Epithelial cell of proximal tubule (primary cell): ENCODE results near the gene GOLGA8S. TPM values are rescaled to one million over a fixed set of nuclear protein-coding genes. Genes with fewer than 3 reads are reported as not detected.
"Not testable (repeated sequence)": the region's sequence is repeated elsewhere in the genome, so short reads cannot be mapped to it uniquely, and the experiment has no call there.

Experiments
- DNase-seq: peaks from one replicate; pipeline ENCODE4 v3.0.0-alpha.2; 2011; ENCODE audit warnings: low read depth
- H3K4me3 ChIP-seq: 2 replicates; pipeline ENCODE4 v1.5.1; 2011; ENCODE audit warnings: low read depth, mild to moderate bottlenecking, low read length
- total RNA-seq: library from RNA; depleted of rRNA; stranded (reverse); fragments of >200 nt; gene quantifications from 2 replicates; pipeline ENCODE4 v1.2.3, GENCODE V29; 2015
- TF ChIP-seq, protein P1 (sequence below): conservative IDR thresholded peaks from 2 replicates; pipeline ENCODE4 v1.5.1; 2012; ENCODE audit warnings: low read depth, mild to moderate bottlenecking, low read length

GOLGA8S gene
- total RNA-seq, 1 donor from 2014 or later: not detected

DNA sequence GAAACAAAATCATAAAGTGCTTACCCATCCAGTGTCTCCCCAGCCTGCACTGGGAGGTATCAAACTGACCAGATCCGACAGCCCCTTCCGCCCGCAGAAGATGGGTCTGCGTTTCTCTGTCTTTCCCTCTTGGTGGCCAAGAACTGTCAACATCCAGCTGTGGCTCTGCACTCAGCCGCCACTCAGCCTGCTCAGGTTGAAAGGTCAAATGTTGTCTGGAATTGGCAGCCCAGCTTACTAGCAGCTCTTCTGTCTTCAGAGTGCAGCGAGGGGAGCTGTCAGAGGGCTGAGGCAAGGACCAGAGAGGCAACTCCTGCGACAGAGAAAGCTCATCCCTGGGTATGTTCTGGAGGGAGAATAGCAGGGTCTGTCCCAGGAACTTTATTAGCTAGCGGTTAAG, 47.1 kb downstream of the GOLGA8S start:
- TF ChIP-seq, protein P1, sequence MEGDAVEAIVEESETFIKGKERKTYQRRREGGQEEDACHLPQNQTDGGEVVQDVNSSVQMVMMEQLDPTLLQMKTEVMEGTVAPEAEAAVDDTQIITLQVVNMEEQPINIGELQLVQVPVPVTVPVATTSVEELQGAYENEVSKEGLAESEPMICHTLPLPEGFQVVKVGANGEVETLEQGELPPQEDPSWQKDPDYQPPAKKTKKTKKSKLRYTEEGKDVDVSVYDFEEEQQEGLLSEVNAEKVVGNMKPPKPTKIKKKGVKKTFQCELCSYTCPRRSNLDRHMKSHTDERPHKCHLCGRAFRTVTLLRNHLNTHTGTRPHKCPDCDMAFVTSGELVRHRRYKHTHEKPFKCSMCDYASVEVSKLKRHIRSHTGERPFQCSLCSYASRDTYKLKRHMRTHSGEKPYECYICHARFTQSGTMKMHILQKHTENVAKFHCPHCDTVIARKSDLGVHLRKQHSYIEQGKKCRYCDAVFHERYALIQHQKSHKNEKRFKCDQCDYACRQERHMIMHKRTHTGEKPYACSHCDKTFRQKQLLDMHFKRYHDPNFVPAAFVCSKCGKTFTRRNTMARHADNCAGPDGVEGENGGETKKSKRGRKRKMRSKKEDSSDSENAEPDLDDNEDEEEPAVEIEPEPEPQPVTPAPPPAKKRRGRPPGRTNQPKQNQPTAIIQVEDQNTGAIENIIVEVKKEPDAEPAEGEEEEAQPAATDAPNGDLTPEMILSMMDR: no peak
- DNase-seq: no peak
- H3K4me3 ChIP-seq: no peak overlapping the region

DNA sequence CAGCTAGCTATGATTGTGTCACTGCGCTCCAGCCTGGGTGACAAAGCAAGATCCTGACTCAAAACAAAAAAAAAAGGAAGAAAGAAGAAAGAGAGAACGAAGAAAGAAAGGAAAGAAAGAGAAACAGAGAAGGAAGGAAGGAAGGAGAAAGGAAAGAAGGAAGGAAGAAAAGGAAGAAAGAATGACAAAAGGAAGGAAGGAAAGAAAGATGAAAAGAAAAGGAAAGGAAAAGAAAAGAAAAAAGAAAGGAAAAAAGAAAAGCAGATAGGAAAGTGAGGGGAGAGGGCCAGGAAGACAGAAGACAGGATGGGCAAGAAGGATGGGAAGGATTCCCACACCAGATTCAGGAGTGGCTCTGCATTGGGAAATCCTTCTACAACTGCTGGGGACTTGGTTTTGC, 47.6 kb downstream of the GOLGA8S start:
- DNase-seq: no peak
- H3K4me3 ChIP-seq: no peak overlapping the region
- TF ChIP-seq, protein P1: no peak

DNA sequence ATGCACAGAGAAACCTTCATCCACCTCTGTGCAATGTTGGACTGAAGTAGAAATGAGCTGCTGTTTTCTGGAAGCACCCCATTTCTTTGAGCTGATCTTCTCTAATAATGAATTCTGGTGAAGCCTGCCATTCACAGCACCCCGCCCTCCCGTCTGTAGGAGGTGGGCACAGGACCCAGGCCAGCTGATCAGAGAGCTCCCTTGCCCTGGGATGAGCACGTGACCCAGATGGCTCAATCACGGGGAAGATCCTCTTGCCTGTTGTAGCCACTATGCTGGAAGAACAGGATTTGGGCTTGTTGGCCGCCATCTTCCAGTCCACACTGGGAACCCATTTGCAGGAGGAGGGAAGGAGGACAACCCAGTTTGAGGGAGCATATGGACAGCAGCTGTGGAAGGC, 48.0 kb downstream of the GOLGA8S start:
- DNase-seq: no peak
- no peak overlapping the region for H3K4me3 ChIP-seq
- TF ChIP-seq, protein P1: no peak

DNA sequence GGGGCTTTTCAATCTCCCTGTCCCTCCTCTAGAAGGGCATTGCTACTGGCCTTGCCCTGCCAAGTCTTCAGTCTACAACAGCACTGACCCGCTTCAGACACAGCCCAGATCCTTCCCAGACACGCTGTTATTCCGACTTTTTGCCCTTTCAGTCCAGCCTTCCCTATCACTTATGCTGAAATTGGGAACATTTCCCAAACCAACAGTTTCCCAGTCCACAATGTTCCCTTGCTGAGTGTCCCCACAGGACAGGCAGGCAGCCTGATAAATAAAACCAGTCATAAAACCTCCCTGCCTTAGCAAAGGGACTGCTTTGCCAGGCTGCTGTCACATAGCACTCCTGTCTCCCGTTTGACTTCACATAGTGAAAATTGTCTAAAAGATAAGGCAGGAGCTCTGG, 49.0 kb downstream of the GOLGA8S start:
- TF ChIP-seq, protein P1: no peak
- DNase-seq: no peak
- H3K4me3 ChIP-seq: no peak overlapping the region

DNA sequence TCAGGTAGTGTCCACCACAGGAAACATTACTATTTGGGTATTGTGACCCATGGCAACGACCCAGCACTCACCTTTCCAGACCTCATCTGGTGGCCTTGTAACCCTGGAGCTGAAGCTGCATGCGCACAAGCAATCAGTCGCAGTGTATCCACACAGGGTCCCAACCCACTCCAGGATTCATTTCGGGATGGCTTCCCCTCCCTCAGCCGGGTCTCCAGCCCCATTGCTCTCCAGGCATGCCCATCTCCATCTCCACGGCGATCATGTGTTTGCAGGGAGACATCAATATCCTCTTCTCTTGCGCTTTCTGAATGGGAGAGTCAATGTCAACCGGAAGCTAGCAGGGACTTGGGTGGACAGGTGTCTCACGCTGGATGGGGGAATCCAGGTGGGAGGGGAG, 57.3 kb downstream of the GOLGA8S start:
- DNase-seq: no peak
- TF ChIP-seq, protein P1: no peak
- no peak overlapping the region for H3K4me3 ChIP-seq

DNA sequence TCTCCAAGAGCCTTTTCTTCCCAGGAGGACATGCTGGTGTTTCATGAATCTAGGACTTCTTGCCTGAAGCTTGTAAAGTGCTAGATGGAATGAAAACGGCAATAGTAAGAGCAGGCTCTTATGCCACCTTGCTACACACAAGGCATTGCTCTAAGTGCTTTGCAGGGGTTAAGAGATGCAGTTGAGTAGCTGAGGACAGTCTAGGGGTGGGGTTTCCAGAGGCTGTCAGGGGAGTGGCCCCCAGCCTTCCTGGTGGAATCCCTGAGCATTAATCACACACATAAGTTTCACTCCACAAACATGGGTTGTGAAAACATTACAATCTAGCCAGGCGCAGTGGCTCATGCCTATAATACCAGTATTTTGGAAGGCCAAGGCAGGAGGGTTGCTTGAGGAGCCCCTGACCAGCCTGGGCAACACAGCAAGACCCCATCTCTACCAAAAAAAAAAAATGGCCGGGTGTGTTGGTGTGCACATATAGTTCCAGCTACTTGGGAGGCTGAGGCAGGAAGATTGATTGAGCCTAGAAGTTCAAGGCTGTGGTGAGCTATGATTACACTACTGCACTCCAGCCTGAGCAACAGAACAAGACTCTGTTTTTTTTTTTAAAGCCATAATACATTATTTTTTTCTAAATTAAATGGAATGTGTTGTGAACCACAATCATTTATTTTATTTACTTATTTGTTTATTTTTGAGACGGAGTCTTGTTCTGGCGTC, 58.5 kb downstream of the GOLGA8S start:
- DNase-seq: not testable (repeated sequence)

More for the DNA sequence above, 58.5 kb downstream of the GOLGA8S start:
- H3K4me3 ChIP-seq: not testable (repeated sequence)

Other genes with a start within 250 kb of the GOLGA8S start
- gene GOLGA6L1, start 217.9 kb upstream of the GOLGA8S start, total RNA-seq: not detected in 2 replicates
- not detected in 2 replicates for gene GOLGA6L26, start 20.6 kb upstream of the GOLGA8S start, total RNA-seq
- not detected in 2 replicates for gene GOLGA6L2, start 92.5 kb downstream of the GOLGA8S start, total RNA-seq
- gene MKRN3, start 210.9 kb downstream of the GOLGA8S start, total RNA-seq: 0.81 TPM in 1 of 2 replicates, not detected in the other